ENCODE measurements around the gene BRI3.

DNA sequence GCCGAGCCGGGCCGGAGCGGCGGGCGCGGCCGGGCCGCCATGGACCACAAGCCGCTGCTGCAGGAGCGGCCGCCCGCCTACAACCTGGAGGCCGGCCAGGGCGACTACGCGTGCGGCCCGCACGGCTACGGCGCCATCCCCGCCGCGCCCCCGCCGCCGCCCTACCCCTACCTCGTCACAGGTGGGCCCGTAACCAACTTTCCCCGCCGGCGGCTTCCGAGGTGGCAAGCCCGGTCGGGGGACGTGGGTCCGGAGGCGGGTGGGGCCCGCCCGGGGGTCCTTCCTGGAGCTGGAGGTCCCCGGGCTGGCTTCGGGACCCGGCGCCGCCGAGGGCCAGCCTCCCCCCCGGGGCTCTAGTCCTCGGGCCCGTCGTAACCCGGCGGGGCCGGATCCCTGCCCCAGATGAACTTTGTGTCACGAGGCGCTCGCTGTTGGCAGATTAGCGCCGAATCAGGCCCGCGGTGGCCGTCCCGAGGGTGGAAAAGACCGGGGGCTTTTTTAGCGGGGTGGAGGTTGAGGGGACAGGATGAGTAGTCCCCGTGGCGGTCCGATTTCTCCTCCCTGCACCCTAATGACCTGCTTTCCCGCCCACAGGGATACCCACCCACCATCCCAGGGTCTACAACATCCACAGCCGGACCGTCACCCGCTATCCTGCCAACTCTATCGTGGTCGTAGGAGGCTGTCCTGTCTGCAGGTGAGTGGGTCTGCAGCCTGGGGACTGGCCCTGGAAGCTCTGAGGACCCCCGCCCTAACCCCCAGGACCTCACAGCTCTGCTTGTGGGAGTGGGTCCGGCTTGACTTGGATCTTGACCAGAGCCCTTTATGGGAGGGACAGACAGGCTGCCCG, 496 bp downstream of the BRI3 start:
- no peak for TF ChIP-seq CTCF (conservative IDR thresholded peaks at IDR 0.05 in 1 of 2, IDR thresholded peaks at IDR 0.05 in 1 of 2; ENCODE audit: low read depth in 1 of 2, low read length in 2 of 2)
- TF ChIP-seq EZH2 (IDR thresholded peaks at IDR 0.05; ENCODE audit: low read length, missing control alignments), result no peak
